Measurements from ENCODE around the gene YTHDF1. TPM values are rescaled to one million over a fixed set of nuclear protein-coding genes. Genes with fewer than 3 reads are reported as not detected.

The YTHDF1 gene
- total and polyA plus RNA-seq, 12 donors: 15.3 to 31.6 (median 21.4) TPM

- no peak overlapping the region for H3K27ac ChIP-seq
- no peak for TF ChIP-seq CTCF (IDR thresholded peaks at IDR 0.05)
- H3K4me3 ChIP-seq: no peak overlapping the region
- no peaks in the 10 kb centered on the region for H3K36me3 ChIP-seq
- H3K9me3 ChIP-seq: peaks cover 0 to 6% (median 0%) of the 10 kb centered on the region in 11 donors
- peaks cover 14 to 19% (median 17%) of the 10 kb centered on the region in 9 donors for H3K4me1 ChIP-seq
- intact Hi-C loops (cut with DNase I): loop anchor here in 1 of 10 donors (5.0 kb wide), 1 partner anchor 125 kb away; no protein-coding TSS in a partner anchor
- 55 to 73% methylated on average over 8 of the region's 8 CpGs for WGBS, 2 donors
- no peak for DNase-seq
- ATAC-seq: no peak
- peaks cover 29 to 68% (median 57%) of the 10 kb centered on the region in 7 donors for H3K27me3 ChIP-seq
Observed at GRCh38 chr20:63182425-63182824, 33.5 kb downstream of the YTHDF1 start.

- 54 to 57% methylated on average over 4 of the region's 4 CpGs for WGBS, 2 donors
- DNase-seq (no peak), ATAC-seq (no peak)
- Histone ChIP-seq H3K9me3 (peaks cover 0 to 6% (median 0%) of the 10 kb centered on the region in 11 donors), H3K36me3 (no peaks in the 10 kb centered on the region), H3K27me3 (peaks cover 40 to 78% (median 69%) of the 10 kb centered on the region in 7 donors), H3K27ac (no peak overlapping the region), H3K4me1 (peaks cover 14 to 29% (median 25%) of the 10 kb centered on the region in 9 donors), H3K4me3 (no peak overlapping the region)
- TF ChIP-seq CTCF (IDR thresholded peaks at IDR 0.05): no peak
- intact Hi-C loops (cut with DNase I): loop anchor here in 1 of 10 donors (5.0 kb wide), 1 partner anchor 124 kb away; no protein-coding TSS in a partner anchor
Observed at GRCh38 chr20:63181226-63181625, 34.7 kb downstream of the YTHDF1 start.

- no peaks in the 10 kb centered on the region for H3K36me3 ChIP-seq
- peaks cover 14 to 29% (median 25%) of the 10 kb centered on the region in 9 donors for H3K4me1 ChIP-seq
- TF ChIP-seq CTCF (IDR thresholded peaks at IDR 0.05): no peak
- WGBS, 2 donors: 86 to 89% methylated on average over 11 of the region's 11 CpGs
- no peak for ATAC-seq
- H3K9me3 ChIP-seq: peaks cover 0 to 4% (median 0%) of the 10 kb centered on the region in 11 donors
- no peak overlapping the region for H3K27ac ChIP-seq
- no peak overlapping the region for H3K4me3 ChIP-seq
- no peak for DNase-seq
- intact Hi-C loops (cut with DNase I): loop anchor here in 1 of 10 donors (5.0 kb wide), 1 partner anchor 123 kb away; no protein-coding TSS in a partner anchor
- H3K27me3 ChIP-seq: peaks cover 45 to 83% (median 75%) of the 10 kb centered on the region in 7 donors
Observed at GRCh38 chr20:63180569-63181185, 35.3 kb downstream of the YTHDF1 start.

GRCh38 chr20:63179687-63180568 is 36.0 kb downstream of the YTHDF1 start:
- TF ChIP-seq CTCF (IDR thresholded peaks at IDR 0.05): no peak
- peaks cover 14 to 36% (median 28%) of the 10 kb centered on the region in 9 donors for H3K4me1 ChIP-seq
- no peak overlapping the region for H3K4me3 ChIP-seq
- H3K36me3 ChIP-seq: no peaks in the 10 kb centered on the region
- H3K27me3 ChIP-seq: peaks cover 53 to 91% (median 82%) of the 10 kb centered on the region in 7 donors
- no peak for ATAC-seq
- intact Hi-C loops (cut with DNase I): loop anchor here in 9 of 10 donors (2.0 to 5.0 kb wide), 3 partner anchors 118 to 123 kb away; no protein-coding TSS in a partner anchor
- no peaks in the 10 kb centered on the region for H3K9me3 ChIP-seq
- no peak overlapping the region for H3K27ac ChIP-seq
- DNase-seq: no peak
- 36 to 40% methylated on average over 14 of the region's 14 CpGs for WGBS, 2 donors
